ENCODE results near the gene MRPS12. TPM values are rescaled to one million over a fixed set of nuclear protein-coding genes. Genes with fewer than 3 reads are reported as not detected.
A peak's percentile ranks its signal among the peaks of the same experiment; 100 is the strongest.
"Not testable (repeated sequence)": the region's sequence is repeated elsewhere in the genome, so short reads cannot be mapped to it uniquely, and the experiment has no call there.

Gene MRPS12
- 10 to 100 TPM; 17.7 to 37.4 (median 26.9) TPM for polyA plus RNA-seq (ENCODE audit: insufficient read length in 4 of 4)

DNA sequence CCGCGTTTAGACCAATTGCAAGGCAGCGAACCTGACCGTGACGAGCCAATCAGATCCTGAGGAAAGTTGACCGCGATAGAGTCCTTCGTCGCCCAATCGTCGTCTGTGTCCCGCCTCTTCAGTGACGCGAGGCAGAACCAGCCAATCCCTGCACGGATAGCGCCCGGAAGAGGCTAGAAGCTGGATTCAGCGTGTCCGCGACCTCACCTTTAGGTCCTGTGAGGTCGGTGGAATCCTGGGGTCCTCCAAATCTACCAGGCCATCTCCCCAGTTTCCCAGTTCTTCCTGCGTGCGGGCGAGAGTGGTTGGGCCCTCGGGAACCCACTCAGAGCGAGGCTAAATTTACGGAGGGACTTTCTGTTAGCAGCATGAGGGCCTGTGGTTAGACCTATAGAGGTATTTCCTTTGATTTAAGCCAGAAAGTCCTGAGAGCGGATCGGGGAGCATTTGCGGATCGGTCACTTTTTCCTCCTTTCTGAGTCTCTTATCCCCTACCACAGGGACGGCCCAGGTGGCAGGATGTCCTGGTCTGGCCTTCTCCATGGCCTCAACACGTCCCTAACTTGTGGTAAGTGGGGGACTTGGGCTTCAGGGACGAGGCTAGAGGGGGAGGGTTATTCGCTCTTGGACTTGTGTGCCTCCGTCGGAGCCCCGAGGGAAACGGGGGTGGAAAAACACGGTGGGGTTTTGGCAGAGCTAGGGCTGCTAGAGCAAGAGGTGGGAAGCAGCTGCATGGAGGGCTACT is at the start of gene MRPS12:
TSS of gene MRPS12 (plus strand) at position 169 of the 745 bp plus-strand sequence. CDS start at position 520, 351 bp downstream.
- DNase-seq (ENCODE audit: low read depth in 4 of 4, low spot score in 2 of 4), result peak in 3 of 4 donors; percentile 99

DNA sequence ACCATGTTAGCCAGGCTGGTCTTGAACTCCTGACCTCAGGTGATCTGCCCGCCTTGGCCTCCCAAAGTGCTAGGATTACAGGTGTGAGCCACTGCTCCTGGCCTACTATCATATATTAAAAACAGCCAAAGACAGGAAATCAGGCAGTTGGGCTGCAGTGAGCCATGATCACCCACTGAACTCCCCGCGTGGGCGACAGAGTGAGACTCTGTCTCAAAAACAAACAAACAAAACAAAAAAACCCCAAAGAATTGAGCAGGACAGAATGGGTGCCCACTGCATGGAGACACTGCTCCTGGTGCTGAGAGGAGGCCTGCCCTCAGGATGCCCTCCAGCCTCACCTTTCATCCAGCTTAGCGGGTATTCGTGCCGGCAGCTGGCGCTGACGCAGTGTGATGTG is 47.5 kb upstream of the MRPS12 start:
- DNase-seq (ENCODE audit: low read depth in 4 of 4, low spot score in 2 of 4), result no peak

DNA sequence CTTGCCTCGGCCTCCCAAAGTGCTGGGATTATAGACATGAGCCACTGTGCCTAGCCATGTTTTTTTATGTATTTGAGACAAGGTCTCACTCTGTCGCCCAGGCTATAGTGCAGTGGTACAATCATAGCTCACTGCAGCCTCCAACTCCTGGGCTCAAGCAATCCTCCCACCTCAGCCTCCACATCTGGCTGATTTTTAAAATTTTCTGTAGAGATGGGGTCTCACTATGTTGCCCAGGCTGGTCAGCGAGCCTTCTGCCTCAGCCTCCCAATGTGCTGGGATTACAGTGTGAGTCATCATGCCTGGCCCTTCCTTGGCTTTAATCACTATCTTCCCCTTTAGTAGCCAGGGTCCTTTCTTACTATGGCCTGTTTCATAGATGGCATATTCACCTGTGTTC is 46.1 kb upstream of the MRPS12 start:
- DNase-seq (ENCODE audit: low read depth in 4 of 4, low spot score in 2 of 4), result not testable (repeated sequence)

DNA sequence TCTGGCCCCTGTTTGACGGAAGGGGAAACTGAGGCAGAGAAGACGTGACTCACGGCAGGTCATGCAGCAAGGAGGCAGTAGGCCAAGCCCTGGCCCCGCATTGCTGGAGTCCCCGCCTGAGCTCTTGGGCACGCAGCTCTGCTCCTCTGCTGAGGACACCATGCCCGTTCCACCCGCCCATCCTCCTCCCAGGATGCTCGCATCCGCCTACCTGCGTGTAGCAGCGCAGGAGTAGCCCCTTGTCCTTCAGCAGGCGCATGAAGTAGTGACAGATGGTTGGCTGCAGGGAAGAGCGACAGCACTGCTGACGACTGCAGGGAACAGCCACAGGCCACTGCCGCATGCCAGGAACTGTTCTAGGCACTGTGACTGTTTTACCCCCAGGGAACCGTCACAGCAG is 41.9 kb upstream of the MRPS12 start:
- no peak for DNase-seq (ENCODE audit: low read depth in 4 of 4, low spot score in 2 of 4)

DNA sequence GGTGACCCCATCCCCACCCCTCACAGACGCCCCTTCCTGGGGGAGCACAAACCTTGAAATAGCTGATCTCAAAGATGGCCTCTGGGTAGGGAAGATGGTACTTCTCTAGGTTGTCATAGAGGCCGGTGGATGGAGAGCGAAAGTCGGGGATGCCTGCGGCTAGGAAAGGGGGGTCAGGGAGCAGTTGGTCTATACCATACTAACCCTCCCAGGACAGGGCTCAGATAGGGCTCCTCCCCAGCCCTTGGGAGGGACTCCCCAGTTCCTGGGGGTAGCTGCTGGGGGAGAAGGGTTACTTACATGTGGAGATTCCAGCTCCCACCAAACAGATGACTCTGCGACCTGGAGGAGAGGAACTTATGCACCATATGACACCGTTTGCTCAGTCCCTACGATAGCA is 40.9 kb upstream of the MRPS12 start:
- DNase-seq (ENCODE audit: low read depth in 4 of 4, low spot score in 2 of 4), result no peak

DNA sequence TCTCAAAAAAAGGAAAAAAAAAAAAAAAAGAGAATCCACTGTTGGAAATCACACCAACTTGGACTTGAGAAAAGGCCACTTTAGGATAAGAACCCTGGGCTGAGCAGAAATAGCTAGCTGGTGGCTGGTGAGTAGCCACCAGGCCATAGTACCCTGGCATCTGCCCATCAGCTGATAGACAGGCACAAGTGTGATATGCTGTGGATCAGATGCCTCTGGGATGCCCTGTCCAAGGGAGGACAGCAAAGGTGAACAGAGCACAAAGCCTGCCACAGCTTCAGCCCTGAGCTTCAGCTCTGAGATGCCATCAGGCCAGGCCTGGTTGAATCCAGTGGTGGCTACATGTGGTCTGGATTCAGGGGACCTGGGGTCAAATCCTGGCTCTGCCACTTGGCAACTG is 40.1 kb upstream of the MRPS12 start:
- DNase-seq (ENCODE audit: low read depth in 4 of 4, low spot score in 2 of 4), result no peak

DNA sequence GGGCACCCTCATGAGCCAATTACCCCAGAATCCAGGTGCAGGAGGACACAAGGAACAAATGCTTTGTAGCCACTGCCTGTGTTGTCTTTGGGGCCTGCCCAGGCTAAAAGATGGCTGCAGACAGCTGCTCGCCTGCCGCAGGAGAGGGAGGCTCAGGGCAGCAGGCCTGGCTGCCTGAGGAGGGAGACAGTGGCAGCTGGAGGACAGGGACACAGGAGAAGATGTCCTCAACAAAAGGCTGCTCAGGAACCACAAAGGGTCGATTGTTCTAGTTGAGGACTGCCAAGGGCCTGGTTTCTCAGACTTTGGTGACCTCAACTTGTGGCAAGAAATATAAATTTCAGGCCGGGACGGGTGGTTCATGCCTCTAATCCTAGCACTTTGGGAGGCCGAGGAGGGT is 39.0 kb upstream of the MRPS12 start:
- DNase-seq (ENCODE audit: low read depth in 4 of 4, low spot score in 2 of 4), result no peak

DNA sequence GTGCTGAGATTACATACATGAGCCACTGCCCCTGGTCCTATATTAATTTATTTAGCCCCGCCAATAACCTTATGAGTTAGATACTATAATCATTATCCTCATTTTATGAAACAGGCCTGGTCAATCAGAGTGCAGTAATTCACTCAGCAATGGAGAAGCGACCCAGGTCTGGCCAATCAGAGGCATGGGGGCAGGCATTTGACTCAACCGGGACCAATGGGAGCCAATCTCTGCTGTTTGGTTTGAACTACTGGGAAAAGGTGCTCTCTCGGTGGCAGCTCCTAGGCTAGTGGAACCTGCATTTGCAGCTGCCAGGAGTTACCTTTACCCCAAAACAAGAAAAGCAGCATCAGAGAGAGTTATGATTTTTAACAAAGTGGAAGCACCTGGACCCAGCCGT is 37.9 kb upstream of the MRPS12 start:
- DNase-seq (ENCODE audit: low read depth in 4 of 4, low spot score in 2 of 4), result no peak

DNA sequence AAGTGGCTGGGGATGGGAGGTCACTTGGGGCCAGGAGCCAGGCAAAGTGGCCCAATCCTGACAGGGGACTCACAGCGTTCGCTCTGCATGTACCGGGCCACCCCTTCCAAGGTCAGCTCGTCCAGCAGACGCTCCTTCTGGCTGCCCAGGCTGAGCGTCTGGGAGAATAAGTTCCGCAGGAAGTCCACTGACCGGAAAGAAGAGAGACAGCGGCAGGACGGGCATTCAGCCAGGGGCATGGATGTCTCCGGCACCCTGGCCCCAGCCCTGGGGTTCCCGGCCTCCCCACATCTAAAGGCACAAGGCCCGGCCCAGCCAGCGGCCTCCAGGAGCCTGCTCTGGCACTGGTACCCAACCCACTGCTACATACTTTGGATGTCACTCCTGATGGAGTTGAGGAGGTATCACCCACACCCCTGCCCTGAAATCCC is 37.4 kb upstream of the MRPS12 start:
- no peak for DNase-seq (ENCODE audit: low read depth in 4 of 4, low spot score in 2 of 4)

DNA sequence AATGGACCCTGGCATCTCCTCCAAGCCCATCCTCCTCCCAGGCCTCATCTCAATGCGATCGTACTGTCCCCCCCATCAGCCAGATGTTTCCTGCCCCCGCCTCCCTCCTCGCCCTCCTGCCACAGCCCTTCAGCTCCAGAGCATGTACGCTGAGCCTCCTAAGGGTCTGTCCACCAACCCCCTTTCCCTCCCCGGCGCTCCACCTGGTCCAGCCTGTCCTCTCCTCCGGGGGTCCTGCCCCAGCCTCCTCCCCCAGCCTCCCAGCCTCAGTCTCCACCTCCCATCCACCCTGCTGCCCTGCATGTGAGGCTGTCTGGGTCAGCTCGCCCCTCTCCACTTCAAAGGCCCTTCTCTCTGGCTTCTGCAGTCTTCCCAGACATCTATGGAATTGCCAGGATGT is 35.8 kb upstream of the MRPS12 start:
- no peak for DNase-seq (ENCODE audit: low read depth in 4 of 4, low spot score in 2 of 4)

DNA sequence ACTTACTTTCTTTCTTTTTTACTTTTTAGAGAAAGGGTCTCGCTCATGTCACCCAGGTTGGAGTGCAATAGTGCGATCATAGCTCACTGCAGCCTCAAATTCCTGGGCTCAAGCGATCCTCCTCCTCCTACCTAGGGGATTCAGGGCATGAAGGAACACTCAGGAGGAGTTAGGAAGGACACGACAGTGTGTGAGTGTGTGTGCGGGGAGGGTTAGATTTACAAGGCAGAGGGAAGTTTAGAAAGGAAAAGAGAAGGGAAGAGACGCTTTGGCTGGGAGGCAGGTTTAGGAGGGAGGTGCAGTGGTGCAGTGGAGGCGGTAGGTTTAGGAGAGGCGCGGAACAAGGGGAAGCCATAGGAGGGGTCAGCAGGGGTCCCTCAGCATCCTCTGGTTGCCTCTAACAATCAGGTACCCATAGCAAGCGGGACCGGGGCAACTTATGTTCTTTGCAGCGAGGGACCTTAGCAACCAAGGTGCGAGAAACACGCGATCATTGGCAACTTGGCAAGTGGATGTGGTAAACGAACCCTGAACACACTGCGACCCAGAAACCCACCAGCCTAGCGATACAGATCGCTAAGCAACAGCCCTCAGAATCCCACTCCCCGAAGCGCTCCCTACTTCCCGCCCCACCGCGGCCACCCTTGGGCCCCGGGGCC is 31.8 kb upstream of the MRPS12 start:
- DNase-seq (ENCODE audit: low read depth in 4 of 4, low spot score in 2 of 4), result no peak

DNA sequence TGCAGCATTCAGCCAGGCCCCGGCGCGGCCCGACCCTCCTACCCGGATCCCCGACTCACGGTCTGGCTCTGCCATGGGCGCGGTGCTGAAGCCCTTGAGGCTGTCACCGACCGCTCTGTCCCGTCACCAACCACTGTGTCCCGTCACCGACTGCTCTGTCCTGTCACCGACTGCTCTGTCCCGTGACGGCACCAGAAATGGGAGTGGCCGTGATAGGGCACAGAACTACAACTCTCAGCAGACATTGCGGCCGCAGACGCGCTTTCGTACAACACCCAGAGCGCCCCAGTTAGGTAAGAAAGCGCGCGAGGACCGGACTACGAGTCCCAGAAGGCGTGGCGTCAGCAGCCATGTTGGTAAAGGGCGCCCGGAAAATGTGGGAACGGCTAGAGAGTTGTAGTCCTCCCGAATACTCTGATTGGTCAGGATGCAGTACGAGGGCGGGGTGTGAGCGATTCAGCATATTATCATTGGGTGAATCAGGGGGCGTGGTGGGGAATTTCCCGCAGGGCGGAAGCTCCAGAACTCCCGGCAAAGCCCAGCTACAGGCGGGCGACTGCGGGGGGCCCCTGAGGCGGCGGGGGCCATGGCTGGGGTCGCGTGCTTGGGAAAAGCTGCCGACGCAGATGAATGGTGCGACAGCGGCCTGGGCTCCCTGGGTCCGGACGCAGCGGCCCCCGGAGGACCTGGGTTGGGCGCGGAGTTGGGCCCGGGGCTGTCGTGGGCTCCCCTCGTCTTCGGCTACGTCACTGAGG is 31.1 kb upstream of the MRPS12 start, which contains the start of the genes NFKBIB and SIRT2:
TSS of gene NFKBIB (plus strand) at position 523 of the 755 bp plus-strand sequence. CDS start at position 587, 64 bp downstream.
TSS of gene SIRT2 (minus strand) at position 172 of the 755 bp plus-strand sequence. CDS start at position 75, 97 bp downstream.
- DNase-seq (ENCODE audit: low read depth in 4 of 4, low spot score in 2 of 4), result peak; percentile 98 to 100 (median 99)

DNA sequence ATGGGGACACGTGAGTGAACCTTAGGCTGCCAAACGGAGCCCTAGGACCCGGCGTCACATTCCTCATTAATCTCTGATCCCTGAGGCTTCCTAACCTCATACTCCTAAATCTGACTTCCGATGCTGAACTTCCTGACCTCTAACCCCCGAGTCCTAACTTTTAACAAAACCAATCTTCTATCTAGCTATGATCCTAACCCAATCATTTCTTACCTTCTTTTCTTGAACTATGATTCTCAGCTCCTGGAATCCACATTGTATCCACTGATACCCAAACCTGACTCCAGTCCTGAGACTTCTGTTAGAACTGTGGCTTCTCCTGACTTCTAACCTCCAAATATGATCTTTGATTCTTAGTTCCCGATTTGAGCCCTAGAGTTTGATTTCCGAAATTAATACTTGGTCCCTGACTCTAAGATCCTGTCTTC is 30.5 kb upstream of the MRPS12 start:
- DNase-seq (ENCODE audit: low read depth in 4 of 4, low spot score in 2 of 4), result no peak

DNA sequence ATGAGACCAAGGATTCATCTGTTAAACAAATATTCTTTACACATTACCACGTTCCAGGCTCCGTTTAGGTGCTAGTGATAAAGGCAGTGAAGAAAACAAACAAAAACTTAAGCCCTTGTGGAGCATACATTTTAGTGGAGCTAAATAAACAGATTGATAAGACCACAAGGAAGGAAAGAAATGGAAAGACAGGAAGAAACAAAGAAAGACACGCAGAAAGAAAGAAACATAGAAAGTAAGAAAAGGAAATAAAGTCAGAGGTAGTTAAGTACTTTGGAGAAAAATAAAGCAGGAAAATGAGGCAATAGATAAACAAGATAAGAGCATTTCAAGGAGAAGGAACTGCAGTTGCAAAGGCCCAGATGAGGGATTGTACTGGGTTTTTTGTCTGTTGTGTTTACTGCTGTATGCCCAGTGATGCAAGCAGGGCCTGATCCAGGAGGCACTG is 30.0 kb upstream of the MRPS12 start:
- DNase-seq (ENCODE audit: low read depth in 4 of 4, low spot score in 2 of 4), result no peak

DNA sequence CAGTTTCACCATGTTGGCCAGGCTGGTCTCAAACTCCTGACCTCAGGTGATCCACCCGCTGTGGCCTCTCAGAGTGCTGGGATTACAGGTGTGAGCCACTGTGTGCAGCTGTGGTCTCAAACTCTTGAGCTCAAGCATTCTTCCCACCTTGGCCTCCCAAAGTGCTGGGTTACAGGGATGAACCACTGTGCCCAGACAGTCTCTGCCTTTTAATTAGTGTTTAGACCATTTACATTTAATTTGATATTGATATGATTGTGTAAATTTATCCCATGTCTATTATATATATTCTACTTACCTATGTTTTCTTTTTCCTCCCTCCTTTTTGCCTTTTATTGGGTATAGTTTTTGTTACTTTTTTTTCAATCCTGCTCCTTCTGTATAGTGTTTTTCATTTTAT is 29.1 kb upstream of the MRPS12 start:
- no peak for DNase-seq (ENCODE audit: low read depth in 4 of 4, low spot score in 2 of 4)

DNA sequence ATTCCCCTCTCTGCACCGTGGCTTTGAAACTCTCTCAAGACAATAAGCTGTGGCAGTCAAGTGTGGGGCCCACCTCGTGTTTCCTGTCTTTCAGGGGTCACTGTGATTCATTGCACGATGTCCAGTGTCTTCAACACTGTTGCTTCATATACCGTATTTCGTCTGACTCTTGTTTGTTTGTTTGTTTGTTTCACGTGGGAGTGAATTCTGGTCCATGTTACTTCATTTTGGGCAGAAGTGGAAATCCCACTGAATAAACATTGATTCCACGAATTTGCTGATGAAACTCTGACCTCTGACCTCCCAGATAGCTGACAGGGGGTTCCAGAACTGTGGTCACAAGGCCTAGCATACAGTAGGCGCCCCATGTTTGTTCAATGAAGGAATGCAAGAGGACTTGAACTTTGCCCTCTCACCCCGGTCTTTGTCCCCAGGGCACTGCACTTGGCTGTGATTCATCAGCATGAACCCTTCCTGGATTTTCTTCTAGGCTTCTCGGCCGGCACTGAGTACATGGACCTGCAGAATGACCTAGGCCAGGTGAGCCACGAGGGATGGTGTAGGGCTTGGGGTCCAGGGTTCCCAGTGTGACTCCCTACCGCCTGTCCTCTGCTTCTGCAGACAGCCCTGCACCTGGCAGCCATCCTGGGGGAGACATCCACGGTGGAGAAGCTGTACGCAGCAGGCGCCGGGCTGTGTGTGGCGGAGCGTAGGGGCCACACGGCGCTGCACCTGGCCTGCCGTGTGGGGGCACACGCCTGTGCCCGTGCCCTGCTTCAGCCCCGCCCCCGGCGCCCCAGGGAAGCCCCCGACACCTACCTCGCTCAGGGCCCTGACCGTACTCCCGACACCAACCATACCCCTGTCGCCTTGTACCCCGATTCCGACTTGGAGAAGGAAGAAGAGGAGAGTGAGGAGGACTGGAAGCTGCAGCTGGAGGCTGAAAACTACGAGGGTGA is 25.9 kb upstream of the MRPS12 start:
- DNase-seq (ENCODE audit: low read depth in 4 of 4, low spot score in 2 of 4), result no peak

DNA sequence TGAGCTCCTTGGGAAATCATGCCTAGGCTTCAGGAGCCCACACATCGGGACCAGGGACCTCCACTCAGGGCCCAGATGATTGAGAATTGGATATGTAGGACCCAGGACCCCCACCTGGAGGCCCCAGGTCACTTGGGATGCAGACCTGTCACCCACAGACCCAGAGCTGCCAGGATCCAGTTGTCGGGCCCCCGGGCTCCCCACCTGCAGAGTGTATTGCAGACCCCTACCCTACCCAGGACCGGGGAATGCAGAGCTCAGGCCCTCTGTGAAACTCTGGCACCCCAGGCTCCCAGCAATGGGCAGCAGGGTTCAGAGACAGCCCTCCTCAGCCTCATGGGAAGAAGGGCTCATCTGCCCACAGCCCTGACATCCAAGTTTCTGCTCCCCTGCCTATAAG is 25.1 kb upstream of the MRPS12 start:
- DNase-seq (ENCODE audit: low read depth in 4 of 4, low spot score in 2 of 4), result no peak

DNA sequence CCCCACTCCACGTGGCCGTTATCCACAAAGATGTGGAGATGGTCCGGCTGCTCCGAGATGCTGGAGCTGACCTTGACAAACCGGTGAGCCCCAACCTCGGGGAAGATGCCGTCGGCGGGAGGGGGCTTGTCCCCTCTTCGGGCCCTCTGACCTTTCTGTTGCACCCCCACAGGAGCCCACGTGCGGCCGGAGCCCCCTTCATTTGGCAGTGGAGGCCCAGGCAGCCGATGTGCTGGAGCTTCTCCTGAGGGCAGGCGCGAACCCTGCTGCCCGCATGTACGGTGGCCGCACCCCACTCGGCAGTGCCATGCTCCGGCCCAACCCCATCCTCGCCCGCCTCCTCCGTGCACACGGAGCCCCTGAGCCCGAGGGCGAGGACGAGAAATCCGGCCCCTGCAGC is 23.5 kb upstream of the MRPS12 start:
- no peak for DNase-seq (ENCODE audit: low read depth in 4 of 4, low spot score in 2 of 4)

DNA sequence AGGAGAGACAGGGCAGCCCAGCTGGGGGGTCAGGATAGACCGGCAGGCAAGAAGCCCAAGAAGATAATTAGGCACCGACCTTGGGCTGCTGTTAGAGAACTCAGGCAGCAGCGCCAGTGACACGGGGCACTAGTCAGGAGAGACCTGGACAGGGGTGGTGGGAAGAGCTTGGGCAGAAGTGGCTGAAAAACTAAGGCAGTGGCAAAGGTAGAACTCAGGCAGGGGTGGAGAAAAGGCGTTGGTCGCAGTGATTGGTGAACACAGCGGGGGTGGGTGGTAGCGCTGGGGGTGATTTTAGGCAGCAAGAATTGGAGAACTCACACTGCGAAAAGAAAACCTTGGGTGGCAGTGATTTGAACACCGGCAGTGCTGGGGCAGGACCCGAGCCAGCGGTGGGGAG is 23.1 kb upstream of the MRPS12 start:
- no peak for DNase-seq (ENCODE audit: low read depth in 4 of 4, low spot score in 2 of 4)

DNA sequence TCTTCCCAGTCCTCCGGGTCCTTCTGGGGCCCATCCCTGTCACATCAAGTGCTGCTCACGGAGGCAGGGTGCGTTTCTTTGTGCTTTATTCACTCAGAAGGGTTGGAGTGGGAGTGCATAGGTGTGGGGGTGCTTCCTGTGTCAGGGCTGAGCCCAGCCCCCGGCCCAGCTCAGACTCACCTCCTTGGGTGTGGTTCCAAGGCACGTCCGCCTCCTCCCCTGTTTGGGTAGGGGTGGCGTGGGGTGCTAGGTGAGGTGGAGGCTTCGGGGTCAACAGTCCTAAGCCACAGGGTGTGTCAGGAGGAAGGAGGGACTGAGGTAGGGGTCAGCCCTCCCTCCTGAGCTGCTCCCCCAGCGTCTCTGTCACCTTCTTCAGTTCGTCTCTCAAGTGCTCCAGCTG is 21.8 kb upstream of the MRPS12 start:
- DNase-seq (ENCODE audit: low read depth in 4 of 4, low spot score in 2 of 4), result no peak

All from left renal cortex interstitium (tissue), 4 donors.